Right lobe of liver (tissue), 6 donors: ENCODE data around the gene SH2D3C. TPM values are rescaled to one million over a fixed set of nuclear protein-coding genes. Genes with fewer than 3 reads are reported as not detected.

Experiments
- ATAC-seq, 4 donors: fragments of 200-7000 bp; cut with Tn5 transposase; one replicate each; pipeline ENCODE4 v1.9.1; 2020; ENCODE audit warnings: mild to moderate bottlenecking in 4 of 4, moderate library complexity in 4 of 4
- DNase-seq, 3 donors: peaks; one replicate each; pipeline ENCODE4 v3.0.0-alpha.2; 2020
- H3K27ac ChIP-seq, 3 donors: fragments of 200-600 bp; one replicate each; pipeline ENCODE4 v1.8.0; 2022
- H3K27me3 ChIP-seq, 2 donors: fragments of 200-600 bp; one replicate each; pipeline ENCODE4 v1.8.0; 2022
- H3K36me3 ChIP-seq, 4 donors: fragments of 200-600 bp; sonication (generic) in 1 of 4; one replicate each; pipeline versions ENCODE4 v1.5.1 to v1.8.0; 2017 to 2022; ENCODE audit warnings: control low read depth in 1 of 4
- H3K4me1 ChIP-seq, 4 donors: fragments of 200-600 bp; sonication (generic) in 1 of 4; one replicate each; pipeline versions ENCODE4 v1.5.1 to v1.8.0; 2017 to 2022; ENCODE audit warnings: control low read depth in 1 of 4
- H3K4me3 ChIP-seq, 3 donors: fragments of 200-600 bp; one replicate each; pipeline ENCODE4 v1.8.0; 2022
- H3K9me3 ChIP-seq, 4 donors: fragments of 200-600 bp; sonication (generic) in 1 of 4; one replicate each; pipeline versions ENCODE4 v1.5.1 to v1.8.0; 2017 to 2022; ENCODE audit warnings: control low read depth in 1 of 4
- POLR2A ChIP-seq: fragments of 450-650 bp; IDR thresholded peaks from one replicate; pipeline ENCODE4 v1.6.1; 2017; ENCODE audit warnings: antibody characterized with exemption, mild to moderate bottlenecking
- WGBS: methylation state at CpG from one replicate; pipeline ENCODE4 v1.1.6; 2018; ENCODE audit warnings: low coverage, low lambda C conversion rate; ENCODE audit not compliant: insufficient coverage; ENCODE audit errors: missing lambda C conversion rate; 5-methylcytosine and 5-hydroxymethylcytosine counted together
- intact Hi-C, 2 donors: fragments of 100-400 bp; cut with DNase I; formaldehyde crosslinking; loops; one replicate each; pipeline versions ENCODE4 v1.11.2 to v1.14.1; 2022
- total RNA-seq, 6 experiments: library from RNA; depleted of rRNA in 2 of 6; stranded (reverse); fragments of >200 nt in 2 of 6; fragmentation: NEBNext Ultra II Directional in 3 of 6; extraction: Animal tissue kit (Norgen Biotek cat#: 25700) in 3 of 6; gene quantifications; one replicate each; pipeline versions ENCODE4 v1.1.0 to v1.2.4, GENCODE V29; 2016 to 2023
- TF ChIP-seq, protein P1 (sequence below), 4 donors: fragments of 200-600 bp in 3 of 4; fragments of 450-650 bp in 1 of 4; IDR thresholded peaks; one replicate each; pipeline versions ENCODE4 v1.5.1 to v1.8.0; 2016 to 2022; ENCODE audit warnings: antibody characterized with exemption in 4 of 4, mild to moderate bottlenecking in 2 of 4
- donor health status: DM: no; HTN: yes; CAD: no.
- donor health status: DM: no; HTN: no; CAD: no.
- donor health status: DM: no; HTN: no; CAD: no.
- donor health status: DM: no; HTN: yes; CAD: no.
- donor health status: DM: no; HTN: yes; CAD: no.

Gene SH2D3C
- total RNA-seq, 6 experiments from 2014 or later = 1.7 to 5.6 (median 2.7) TPM

DNA sequence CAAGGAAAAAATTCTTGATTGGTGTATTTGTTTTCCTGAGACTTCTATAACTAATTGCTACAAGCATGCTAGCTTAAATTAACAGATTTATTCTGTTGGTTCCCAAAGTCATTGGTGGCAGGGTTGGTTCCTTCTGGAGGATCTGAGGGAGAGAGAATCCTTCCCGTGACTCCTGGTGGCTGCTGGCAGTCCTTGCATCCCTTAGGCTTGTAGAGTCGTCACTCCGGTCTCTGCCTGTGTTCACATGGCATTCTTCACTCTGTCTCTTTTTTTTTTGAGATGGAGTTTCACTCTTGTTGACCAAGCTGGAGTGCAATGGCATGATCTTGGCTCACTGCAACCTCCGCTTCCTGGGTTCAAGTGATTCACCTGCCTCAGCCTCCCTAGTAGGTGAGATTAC lies 12.6 kb upstream of the SH2D3C start:
- Histone ChIP-seq H3K27me3 (no peaks in the 10 kb centered on the region), H3K9me3 (no peaks in the 10 kb centered on the region), H3K27ac (peak overlapping the region; percentile 71 to 98 (median 81)), H3K4me1 (peaks cover 0 to 91% (median 42%) of the 10 kb centered on the region in 4 donors), H3K4me3 (no peak overlapping the region), H3K36me3 (peaks cover 4 to 43% (median 26%) of the 10 kb centered on the region in 4 donors)
- DNase-seq (no peak), ATAC-seq (no peak)
- 83% methylated on average over 4 of the region's 4 CpGs for WGBS
- intact Hi-C loops = no loop called here
- TF ChIP-seq, protein P1, sequence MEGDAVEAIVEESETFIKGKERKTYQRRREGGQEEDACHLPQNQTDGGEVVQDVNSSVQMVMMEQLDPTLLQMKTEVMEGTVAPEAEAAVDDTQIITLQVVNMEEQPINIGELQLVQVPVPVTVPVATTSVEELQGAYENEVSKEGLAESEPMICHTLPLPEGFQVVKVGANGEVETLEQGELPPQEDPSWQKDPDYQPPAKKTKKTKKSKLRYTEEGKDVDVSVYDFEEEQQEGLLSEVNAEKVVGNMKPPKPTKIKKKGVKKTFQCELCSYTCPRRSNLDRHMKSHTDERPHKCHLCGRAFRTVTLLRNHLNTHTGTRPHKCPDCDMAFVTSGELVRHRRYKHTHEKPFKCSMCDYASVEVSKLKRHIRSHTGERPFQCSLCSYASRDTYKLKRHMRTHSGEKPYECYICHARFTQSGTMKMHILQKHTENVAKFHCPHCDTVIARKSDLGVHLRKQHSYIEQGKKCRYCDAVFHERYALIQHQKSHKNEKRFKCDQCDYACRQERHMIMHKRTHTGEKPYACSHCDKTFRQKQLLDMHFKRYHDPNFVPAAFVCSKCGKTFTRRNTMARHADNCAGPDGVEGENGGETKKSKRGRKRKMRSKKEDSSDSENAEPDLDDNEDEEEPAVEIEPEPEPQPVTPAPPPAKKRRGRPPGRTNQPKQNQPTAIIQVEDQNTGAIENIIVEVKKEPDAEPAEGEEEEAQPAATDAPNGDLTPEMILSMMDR (IDR thresholded peaks at IDR 0.05) = no peak
- no peak for TF ChIP-seq POLR2A

DNA sequence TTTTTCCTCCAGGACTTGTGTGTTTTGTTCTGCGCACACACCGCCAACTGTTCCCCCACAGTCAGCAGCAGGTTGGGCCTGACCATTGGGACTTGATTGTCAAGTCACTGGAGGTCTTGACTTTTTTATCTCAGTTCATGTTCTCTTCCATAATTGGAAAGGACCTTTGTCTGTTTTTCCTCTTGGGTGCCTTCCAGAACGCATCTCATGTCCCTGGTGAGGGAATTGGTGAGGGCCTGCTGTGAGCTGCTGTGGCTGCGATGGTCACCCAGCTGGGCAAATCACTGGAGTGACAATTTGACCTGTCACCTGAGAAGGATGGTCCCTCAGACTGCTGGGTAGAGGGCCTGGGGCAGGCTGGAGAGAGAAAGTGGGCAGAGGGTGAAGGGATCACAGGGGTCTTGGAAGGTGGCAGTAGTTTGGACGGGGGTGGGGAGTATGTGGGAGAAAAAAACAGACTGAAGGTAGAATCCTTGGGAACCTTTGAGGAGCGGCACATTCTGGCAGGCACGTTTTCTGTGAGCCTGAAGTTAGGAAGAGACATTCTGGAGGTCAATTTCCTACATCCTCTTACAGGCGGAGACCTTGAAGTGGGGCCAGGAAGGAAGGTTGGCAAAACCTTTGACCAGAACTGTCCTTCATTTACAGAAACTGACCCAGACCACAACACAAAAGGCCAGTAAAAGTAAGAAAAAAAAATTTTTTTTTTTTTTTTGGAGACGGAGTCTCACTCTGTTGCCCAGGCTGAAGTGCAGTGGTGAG lies 11.8 kb upstream of the SH2D3C start:
- Histone ChIP-seq H3K27ac (peak overlapping the region; percentile 71 to 98 (median 81)), H3K4me3 (no peak overlapping the region), H3K9me3 (no peaks in the 10 kb centered on the region), H3K36me3 (peaks cover 4 to 43% (median 26%) of the 10 kb centered on the region in 4 donors), H3K27me3 (no peaks in the 10 kb centered on the region), H3K4me1 (peaks cover 0 to 83% (median 39%) of the 10 kb centered on the region in 4 donors)
- intact Hi-C loops = no loop called here
- WGBS = 47% methylated on average over 7 of the region's 9 CpGs
- ATAC-seq = peak in 3 of 4 donors; percentile 8 to 20 (median 8)
- TF ChIP-seq, protein P1 (IDR thresholded peaks at IDR 0.05) = no peak
- peak in 2 of 3 donors; percentile 69 to 73 for DNase-seq

DNA sequence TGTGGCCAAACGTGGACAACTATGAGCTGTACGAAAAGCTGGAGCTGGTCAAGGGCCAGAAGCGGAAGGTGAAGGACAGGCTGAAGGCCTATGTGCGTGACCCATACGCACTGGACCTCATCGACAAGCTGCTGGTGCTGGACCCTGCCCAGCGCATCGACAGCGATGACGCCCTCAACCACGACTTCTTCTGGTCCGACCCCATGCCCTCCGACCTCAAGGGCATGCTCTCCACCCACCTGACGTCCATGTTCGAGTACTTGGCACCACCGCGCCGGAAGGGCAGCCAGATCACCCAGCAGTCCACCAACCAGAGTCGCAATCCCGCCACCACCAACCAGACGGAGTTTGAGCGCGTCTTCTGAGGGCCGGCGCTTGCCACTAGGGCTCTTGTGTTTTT lies 10.7 kb upstream of the SH2D3C start:
- Histone ChIP-seq H3K27ac (peak overlapping the region; percentile 71 to 98 (median 81)), H3K36me3 (peaks cover 4 to 43% (median 26%) of the 10 kb centered on the region in 4 donors)

DNA sequence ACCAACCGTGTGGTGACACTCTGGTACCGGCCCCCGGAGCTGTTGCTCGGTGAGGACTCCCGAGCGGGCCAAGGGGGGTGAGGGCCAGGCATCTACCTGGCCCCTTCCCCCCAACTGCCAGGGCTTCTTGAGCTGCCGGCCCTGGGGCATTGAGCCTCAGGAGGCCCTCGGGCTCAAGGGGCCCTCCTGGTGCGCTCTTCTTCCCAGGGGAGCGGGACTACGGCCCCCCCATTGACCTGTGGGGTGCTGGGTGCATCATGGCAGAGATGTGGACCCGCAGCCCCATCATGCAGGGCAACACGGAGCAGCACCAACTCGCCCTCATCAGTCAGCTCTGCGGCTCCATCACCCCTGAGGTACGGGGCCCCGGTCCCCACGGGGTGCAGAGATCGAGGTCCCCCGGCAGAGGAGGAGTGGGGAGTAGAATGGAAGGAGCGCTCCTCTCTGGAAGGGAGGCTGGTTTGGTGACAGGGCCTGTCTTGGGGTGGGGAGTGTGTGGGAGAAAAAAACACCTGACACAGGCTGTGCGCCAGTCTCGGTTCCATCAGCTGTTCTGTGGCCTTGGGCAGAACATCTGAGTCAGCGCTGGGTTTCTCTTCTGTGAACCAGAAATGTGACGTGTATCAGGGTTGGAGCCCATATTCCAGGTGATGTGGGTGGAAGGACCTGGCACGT lies 10.0 kb upstream of the SH2D3C start:
- Histone ChIP-seq H3K4me1 (peaks cover 0 to 69% (median 30%) of the 10 kb centered on the region in 4 donors), H3K27ac (peak overlapping the region; percentile 71 to 98 (median 81)), H3K9me3 (no peaks in the 10 kb centered on the region), H3K4me3 (no peak overlapping the region), H3K27me3 (no peaks in the 10 kb centered on the region), H3K36me3 (peaks cover 4 to 43% (median 26%) of the 10 kb centered on the region in 4 donors)
- TF ChIP-seq, protein P1 (IDR thresholded peaks at IDR 0.05) = no peak
- ATAC-seq (peak; percentile 0 to 37 (median 4)), DNase-seq (peak; percentile 76 to 82 (median 81))
- intact Hi-C loops = no loop called here
- 64% methylated on average over 8 of the region's 26 CpGs for WGBS

More for the DNA sequence above, 10.7 kb upstream of the SH2D3C start:
- peak; percentile 49 for TF ChIP-seq POLR2A
- TF ChIP-seq, protein P1 (IDR thresholded peaks at IDR 0.05) = no peak
- DNase-seq = peak; percentile 82 to 95 (median 93)
- WGBS = 59% methylated on average over 7 of the region's 25 CpGs
- Histone ChIP-seq H3K4me1 (peaks cover 0 to 75% (median 34%) of the 10 kb centered on the region in 4 donors), H3K9me3 (no peaks in the 10 kb centered on the region), H3K4me3 (peak overlapping the region in 1 of 3 donors; percentile 20), H3K27me3 (no peaks in the 10 kb centered on the region)
- intact Hi-C loops = no loop called here
- ATAC-seq = peak; percentile 34 to 37 (median 36)
